Endometrium (tissue), 2 donors: ENCODE measurements around the gene KSR2.

Experiments used
- FAIRE-seq: peaks from 2 replicates; lab custom pipeline; 2012; peaks lifted over from hg19 to GRCh38; lab: Jason Lieb, UNC
- donor health status: control.
- donor health status: control.

KSR2 gene

DNA sequence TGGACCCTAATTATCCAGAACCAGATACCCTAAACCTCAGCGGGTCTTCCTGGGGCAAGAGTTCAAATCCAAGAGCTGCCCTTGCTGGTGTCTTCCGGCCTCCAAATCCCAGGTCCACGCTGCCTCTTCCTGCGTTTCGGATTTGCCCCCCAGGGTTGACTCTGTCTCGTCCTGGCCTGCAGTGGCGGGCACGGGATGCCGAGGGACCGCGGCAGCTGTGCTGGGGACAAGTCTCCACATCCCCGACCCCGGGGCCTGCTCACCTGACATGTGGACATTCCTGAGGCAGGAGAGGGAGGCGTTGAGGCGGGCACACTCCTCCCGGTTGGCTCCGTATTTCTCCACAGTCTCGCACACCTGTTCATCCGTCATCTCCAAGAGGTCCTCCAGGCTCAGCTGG lies 113.6 kb downstream of the KSR2 start:
- no peak for FAIRE-seq

DNA sequence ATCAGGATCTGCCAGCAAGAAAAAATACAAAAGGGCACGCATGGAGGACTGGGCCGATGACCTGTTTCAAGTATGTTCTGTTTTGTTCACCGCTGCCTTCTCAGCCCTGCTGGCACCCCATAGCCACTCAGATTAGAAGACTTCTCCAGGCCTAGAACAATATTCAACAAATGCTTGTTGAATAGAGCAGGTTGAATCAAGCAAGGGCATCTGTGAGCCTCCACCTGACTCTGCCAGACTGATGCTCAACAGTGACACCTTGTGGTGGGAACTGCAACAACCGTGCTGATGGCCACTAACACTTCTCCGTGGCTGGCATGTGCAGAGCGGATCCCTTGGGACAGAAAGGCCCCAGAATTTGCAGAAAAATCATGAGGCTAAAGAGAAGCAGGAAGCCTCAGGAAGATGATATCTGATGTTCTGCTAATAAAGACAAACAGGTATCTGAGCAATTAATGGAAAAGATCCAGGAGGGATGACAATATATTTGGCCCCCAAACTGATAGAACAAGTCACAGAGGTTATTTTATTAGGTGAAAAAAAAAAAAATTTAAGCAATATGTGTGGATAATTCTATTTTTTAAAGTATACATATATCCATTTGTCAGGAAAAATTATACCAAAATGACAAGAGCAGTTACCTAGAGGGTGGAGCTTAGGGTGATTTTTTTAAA lies 114.3 kb downstream of the KSR2 start:
- no peak for FAIRE-seq

DNA sequence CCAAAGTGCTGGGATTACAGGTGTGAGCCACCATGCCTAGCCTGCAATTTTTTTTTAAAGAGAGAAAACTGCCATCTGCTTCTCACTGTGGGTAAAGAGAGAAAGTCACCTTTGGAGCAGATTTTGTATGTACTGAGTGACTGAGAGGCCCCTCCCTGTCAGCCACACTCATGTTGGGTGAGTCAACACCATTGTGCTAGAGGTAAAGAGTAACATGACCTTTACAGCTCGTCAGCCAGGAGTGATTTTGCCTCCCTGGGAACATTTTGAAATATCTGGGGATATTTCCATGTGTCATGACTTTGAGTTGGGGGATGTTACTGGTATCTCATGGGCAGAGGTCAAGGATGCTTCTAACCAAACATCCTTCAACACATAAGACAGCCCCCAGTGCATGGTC lies 115.2 kb downstream of the KSR2 start:
- no peak for FAIRE-seq

DNA sequence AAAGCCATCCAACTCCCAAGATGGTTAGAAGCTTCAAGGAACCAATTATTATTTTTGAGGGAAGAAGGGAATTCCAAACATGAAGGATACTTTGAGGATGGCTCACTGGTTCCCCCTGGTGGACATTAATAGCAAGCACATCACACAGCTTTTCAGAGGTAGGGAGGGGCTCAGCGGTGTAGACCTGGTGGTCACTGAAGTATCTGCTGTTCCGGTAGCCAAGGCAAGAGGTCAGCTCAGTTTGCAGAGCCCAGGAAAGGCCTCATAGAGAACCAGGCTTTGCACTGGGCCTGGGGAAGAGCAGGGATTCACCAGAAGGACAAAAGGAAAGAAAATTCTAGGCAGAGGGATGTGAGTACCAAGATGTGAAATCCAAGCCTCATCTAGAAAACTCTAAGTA lies 118.7 kb downstream of the KSR2 start:
- no peak for FAIRE-seq

DNA sequence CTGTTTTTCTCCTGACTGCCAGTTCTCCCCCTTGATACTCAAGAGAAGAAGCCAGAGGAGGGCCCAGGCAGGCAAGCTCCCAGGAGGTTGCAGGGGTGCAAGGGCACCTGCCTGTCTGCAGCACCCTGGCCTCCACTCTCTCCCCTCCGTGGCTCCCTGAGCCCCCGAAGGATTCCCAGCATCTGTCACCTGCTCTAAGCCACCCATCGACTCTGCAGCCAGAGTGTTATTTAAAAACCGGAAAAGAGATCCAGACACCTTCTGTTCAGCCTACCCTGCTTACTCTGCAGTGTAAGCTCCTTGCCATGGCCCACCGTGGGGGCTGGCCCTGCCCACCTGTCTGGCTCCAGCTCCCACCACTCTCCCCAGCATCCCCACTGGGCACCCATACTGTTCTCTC lies 121.4 kb downstream of the KSR2 start:
- FAIRE-seq = no peak

GRCh38 chr12:117845271-117845904 lies 123.4 kb downstream of the KSR2 start:
- FAIRE-seq = no peak

DNA sequence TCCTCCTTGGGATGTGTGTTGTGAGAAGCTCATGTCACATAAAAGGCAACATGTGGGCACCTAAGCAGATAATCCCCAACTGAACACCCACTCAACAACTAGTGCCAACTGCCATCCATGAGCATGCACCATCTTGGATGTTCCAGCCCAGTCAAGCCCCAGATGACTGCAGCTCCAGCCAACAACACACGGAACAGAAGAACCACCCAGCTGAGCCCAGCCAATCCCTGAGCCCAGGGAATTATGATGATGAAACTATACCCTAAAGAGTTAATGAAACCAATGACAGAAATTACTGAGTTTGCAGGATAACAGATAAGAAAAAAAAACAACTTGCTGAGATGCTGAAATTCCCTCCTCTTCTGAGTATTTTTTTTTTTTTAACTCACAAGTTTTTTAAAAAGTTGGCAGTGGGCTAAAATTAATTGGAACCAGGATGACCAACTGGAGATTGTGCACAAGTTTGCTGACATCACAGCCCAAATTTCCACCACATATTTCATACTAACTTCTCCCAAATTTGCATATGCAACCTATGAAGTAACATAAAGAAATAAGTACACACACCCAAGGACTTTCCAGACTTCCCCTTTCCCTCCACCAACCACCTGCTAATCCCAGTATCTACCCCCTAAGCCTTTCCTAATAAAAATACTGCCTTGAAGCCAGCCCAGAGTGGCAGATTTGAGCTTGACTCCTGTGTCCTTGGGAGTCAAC lies 124.5 kb downstream of the KSR2 start:
- FAIRE-seq = no peak

DNA sequence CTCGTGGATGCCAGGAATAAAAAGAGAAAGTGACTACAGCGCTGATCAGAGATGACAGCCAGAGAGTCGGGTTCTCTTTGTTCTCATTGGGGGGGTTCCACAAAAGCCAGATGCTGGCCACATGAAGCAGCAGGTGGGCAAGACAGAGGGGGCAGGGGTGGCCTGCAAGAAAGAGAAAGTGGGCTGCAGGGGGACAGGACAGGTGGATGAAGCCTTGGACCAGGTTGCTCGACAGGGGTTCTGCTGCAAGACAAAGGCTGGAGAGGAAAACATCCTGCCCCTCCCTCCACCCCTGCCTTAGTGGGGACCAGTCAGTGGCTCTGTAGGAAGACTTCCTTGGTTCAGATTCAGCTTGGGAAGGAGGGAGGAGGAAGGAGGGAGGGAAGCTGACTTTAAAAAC lies 126.2 kb downstream of the KSR2 start:
- FAIRE-seq = no peak

DNA sequence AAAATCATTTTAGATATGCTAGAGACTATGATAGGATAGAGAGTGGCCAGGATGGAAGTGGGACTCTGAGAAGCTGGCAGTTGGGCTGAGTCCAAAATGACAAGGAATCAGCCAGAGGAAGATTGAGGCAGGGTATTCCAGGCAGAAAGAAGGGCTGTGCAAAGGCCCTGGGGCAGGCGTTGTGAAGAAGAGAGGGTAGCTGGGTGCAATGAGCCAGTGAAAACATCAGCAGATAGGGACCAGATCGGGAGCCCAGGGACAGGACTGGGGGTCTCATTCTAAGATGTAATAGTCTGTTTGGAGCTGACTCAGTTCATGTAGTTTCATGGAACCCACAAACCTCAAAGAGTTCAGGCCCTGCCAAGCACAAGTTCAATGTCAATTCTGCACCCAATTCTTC lies 126.6 kb downstream of the KSR2 start:
- FAIRE-seq = no peak

GRCh38 chr12:117837737-117838050 lies 131.1 kb downstream of the KSR2 start:
- FAIRE-seq = no peak

- no peak for FAIRE-seq
Observed at GRCh38 chr12:117836999-117837736, 131.6 kb downstream of the KSR2 start.

GRCh38 chr12:117836476-117836875 lies 132.3 kb downstream of the KSR2 start:
- no peak for FAIRE-seq

GRCh38 chr12:117835156-117835555 lies 133.6 kb downstream of the KSR2 start:
- FAIRE-seq = no peak

- no peak for FAIRE-seq
Observed at GRCh38 chr12:117832459-117833457, 136.0 kb downstream of the KSR2 start.

DNA sequence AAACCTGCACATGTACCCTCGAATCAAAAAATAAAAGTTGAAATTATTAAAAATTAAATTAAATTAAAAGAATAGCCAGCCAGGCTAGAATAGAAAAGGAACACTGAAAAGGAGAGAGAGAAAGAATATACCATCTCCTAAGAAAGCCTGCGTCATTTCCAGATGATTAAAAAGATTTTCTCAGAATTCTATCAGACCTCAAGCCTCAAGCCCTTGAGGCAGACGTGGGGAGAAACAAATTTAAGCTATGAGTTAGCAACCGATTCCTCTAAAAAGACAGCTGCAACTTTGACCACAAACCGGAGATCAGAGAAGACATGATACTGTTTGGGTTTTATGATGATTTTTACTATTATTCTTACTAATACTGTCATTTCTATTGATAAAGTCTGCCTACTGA lies 138.3 kb downstream of the KSR2 start:
- no peak for FAIRE-seq

DNA sequence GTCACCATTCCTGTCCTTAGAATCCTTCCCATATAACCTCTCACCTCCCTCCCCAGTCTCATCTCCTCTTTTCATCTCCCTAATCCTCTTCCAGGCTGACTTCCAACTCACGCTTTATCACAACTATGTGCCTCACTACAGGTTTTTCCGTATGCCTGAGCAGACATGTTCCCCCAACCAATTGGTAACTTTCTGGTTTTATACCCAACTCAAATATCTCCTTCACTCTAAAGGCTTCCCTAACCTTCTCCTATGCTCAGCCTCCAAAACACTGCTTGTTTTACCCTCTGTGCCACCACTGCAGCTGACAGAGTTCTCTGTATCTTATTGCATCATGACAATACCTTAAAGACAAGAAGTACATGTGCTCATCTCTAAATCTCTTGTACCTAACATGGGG lies 139.7 kb downstream of the KSR2 start:
- no peak for FAIRE-seq

DNA sequence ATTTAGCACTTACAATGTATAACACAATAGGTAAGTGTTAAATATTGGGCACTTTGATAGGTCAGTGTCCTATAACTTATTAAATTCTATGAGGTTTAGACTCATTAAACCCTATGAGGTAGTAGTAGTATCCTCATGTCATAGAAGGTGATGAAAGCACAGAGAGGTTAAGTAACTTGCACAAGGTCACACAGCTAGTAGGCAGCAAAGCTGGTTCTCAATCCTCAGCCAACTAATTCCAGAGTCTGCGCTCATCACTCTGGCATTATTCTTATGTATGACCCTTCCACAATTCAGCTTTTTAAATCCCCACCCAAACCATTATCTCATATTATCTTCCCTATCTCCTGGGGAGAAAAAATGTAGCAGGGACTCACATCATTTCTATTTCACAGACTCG lies 141.1 kb downstream of the KSR2 start:
- FAIRE-seq = no peak

GRCh38 chr12:117825827-117826226 lies 143.0 kb downstream of the KSR2 start:
- FAIRE-seq = no peak

- FAIRE-seq = no peak
Observed at GRCh38 chr12:117821480-117822175, 147.2 kb downstream of the KSR2 start.

- no peak for FAIRE-seq
Observed at GRCh38 chr12:117820216-117820907, 148.4 kb downstream of the KSR2 start.

DNA sequence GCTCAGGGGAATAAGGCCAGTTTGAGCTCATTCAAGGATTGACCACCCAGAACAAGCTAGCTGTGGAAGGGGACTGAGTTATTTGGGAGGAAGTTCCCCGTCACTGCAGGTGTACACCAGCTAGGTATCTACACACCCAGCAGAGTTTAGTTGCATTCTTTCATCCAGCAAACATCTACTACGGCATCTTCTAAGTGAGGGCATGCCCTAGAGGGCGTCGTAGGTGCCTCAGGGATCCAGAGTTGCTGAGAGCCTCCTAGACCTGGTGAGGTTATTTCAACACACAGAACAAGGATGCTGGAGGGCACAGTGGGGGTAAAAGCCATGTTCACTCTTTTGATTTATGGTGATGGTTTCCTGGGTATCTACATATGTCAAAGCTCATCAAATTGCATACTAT lies 149.6 kb downstream of the KSR2 start:
- FAIRE-seq = no peak
